Cardiac muscle cell (in vitro differentiated cells and primary cell): ENCODE measurements around the gene OBSCN. TPM values are rescaled to one million over a fixed set of nuclear protein-coding genes. Genes with fewer than 3 reads are reported as not detected.

Source experiments
- DNase-seq, 2 donors: peaks; one replicate each; pipeline versions ENCODE4 v3.0.0 to v3.0.0-alpha.2; 2010 to 2017; ENCODE audit warnings: low read depth in 1 of 2, low spot score in 1 of 2
- H3K27ac ChIP-seq: fragments of 200-600 bp; sonication (generic); 2 replicates; pipeline ENCODE4 v1.5.1; 2016
- H3K27me3 ChIP-seq: fragments of 200-600 bp; sonication (generic); 2 replicates; pipeline ENCODE4 v1.6.0; 2016; ENCODE audit warnings: control low read depth
- H3K36me3 ChIP-seq: fragments of 200-600 bp; sonication (generic); 2 replicates; pipeline ENCODE4 v1.5.1; 2016; ENCODE audit warnings: control low read depth
- H3K4me1 ChIP-seq: fragments of 200-600 bp; sonication (generic); 2 replicates; pipeline ENCODE4 v1.8.1; 2017; ENCODE audit warnings: low read depth, mild to moderate bottlenecking, mixed run types
- H3K4me3 ChIP-seq: fragments of 200-600 bp; sonication (generic); 2 replicates; pipeline ENCODE4 v1.5.1; 2016; ENCODE audit warnings: mild to moderate bottlenecking
- H3K9me3 ChIP-seq: fragments of 200-600 bp; sonication (generic); 2 replicates; pipeline ENCODE4 v1.5.1; 2017; ENCODE audit warnings: low read depth, mild to moderate bottlenecking, control low read depth
- CTCF ChIP-seq: IDR thresholded peaks from 2 replicates; pipeline ENCODE4 v1.5.1; 2012; ENCODE audit warnings: low read depth, mild to moderate bottlenecking, low read length
- polyA plus RNA-seq: library from polyadenylated mRNA; unstranded; fragments of >200 nt; fragmentation: Nextera tagmentation; extraction: Ambion mirVana; gene quantifications from 2 replicates; pipeline ENCODE4 v1.2.1, GENCODE V29; 2016
- total RNA-seq: library from RNA; depleted of rRNA; stranded (reverse); fragments of >200 nt; gene quantifications from 2 replicates; pipeline ENCODE4 v1.2.3, GENCODE V29; 2016

The OBSCN gene
- total and polyA plus RNA-seq, 2 experiments from 2014 or later, result 87.1 to 390 TPM

- H3K4me1 ChIP-seq, result no peaks in the 10 kb centered on the region
- H3K27ac ChIP-seq, result no peak overlapping the region
- H3K4me3 ChIP-seq, result no peak overlapping the region
- peaks cover 78% of the 10 kb centered on the region for H3K36me3 ChIP-seq
- DNase-seq, result no peak
- TF ChIP-seq CTCF, result no peak
- no peaks in the 10 kb centered on the region for H3K27me3 ChIP-seq
- H3K9me3 ChIP-seq, result no peaks in the 10 kb centered on the region
Measured at GRCh38 chr1:228287541-228288425, 79.9 kb downstream of the OBSCN start.

GRCh38 chr1:228288536-228289238 is 80.8 kb downstream of the OBSCN start:
- no peak for TF ChIP-seq CTCF
- Histone ChIP-seq H3K4me3 (no peak overlapping the region), H3K27ac (no peak overlapping the region), H3K4me1 (no peaks in the 10 kb centered on the region), H3K27me3 (no peaks in the 10 kb centered on the region), H3K36me3 (peaks cover 78% of the 10 kb centered on the region), H3K9me3 (no peaks in the 10 kb centered on the region)
- DNase-seq, result no peak

- no peak for TF ChIP-seq CTCF
- H3K27me3 ChIP-seq, result no peaks in the 10 kb centered on the region
- no peak overlapping the region for H3K27ac ChIP-seq
- no peaks in the 10 kb centered on the region for H3K4me1 ChIP-seq
- DNase-seq, result no peak
- peaks cover 78% of the 10 kb centered on the region for H3K36me3 ChIP-seq
- no peaks in the 10 kb centered on the region for H3K9me3 ChIP-seq
- no peak overlapping the region for H3K4me3 ChIP-seq
Measured at GRCh38 chr1:228289239-228289849, 81.5 kb downstream of the OBSCN start.

- H3K27me3 ChIP-seq, result no peaks in the 10 kb centered on the region
- no peak overlapping the region for H3K4me3 ChIP-seq
- H3K27ac ChIP-seq, result no peak overlapping the region
- no peaks in the 10 kb centered on the region for H3K4me1 ChIP-seq
- peaks cover 78% of the 10 kb centered on the region for H3K36me3 ChIP-seq
- no peak for TF ChIP-seq CTCF
- no peak for DNase-seq
- no peaks in the 10 kb centered on the region for H3K9me3 ChIP-seq
Measured at GRCh38 chr1:228289996-228290881, 82.4 kb downstream of the OBSCN start.
